KMS-11 (cell line): ENCODE data around the gene CCDC178.

Experiments
- H2AFZ ChIP-seq: fragments of 200-600 bp; sonication (generic); 2 replicates; pipeline ENCODE4 v1.6.1; 2016; ENCODE audit warnings: antibody characterized with exemption, mixed run types, low read depth
- H3K27ac ChIP-seq: fragments of 200-600 bp; sonication (generic); 2 replicates; pipeline ENCODE4 v1.6.1; 2016; ENCODE audit warnings: mild to moderate bottlenecking, mixed run types
- H3K27me3 ChIP-seq: fragments of 200-600 bp; sonication (generic); 2 replicates; pipeline ENCODE4 v1.6.1; 2017; ENCODE audit warnings: mild to moderate bottlenecking, low read depth, mixed run types, moderate library complexity; ENCODE audit not compliant: insufficient read depth
- H3K36me3 ChIP-seq: fragments of 200-600 bp; sonication (generic); 2 replicates; pipeline ENCODE4 v1.6.1; 2017; ENCODE audit warnings: mild to moderate bottlenecking, mixed run types; ENCODE audit not compliant: insufficient read depth
- H3K4me1 ChIP-seq: fragments of 200-600 bp; sonication (generic); 2 replicates; pipeline ENCODE4 v1.6.1; 2016; ENCODE audit warnings: mild to moderate bottlenecking, low read depth, mixed run types; ENCODE audit not compliant: poor library complexity, severe bottlenecking
- H3K4me2 ChIP-seq: fragments of 200-600 bp; sonication (generic); 2 replicates; pipeline ENCODE4 v1.7.0; 2016; ENCODE audit warnings: mild to moderate bottlenecking, mixed run types
- H3K4me3 ChIP-seq: fragments of 200-600 bp; sonication (generic); IDR thresholded peaks from 2 replicates; pipeline ENCODE4 v1.6.1; 2017; ENCODE audit warnings: low read depth, low read length, mixed read lengths; ENCODE audit not compliant: insufficient read depth
- H3K79me2 ChIP-seq: fragments of 200-600 bp; sonication (generic); 2 replicates; pipeline ENCODE4 v1.6.1; 2016; ENCODE audit warnings: low read depth, mixed run types; ENCODE audit not compliant: insufficient read depth
- H3K9ac ChIP-seq: fragments of 200-600 bp; sonication (generic); 2 replicates; pipeline ENCODE4 v1.6.1; 2016; ENCODE audit warnings: mild to moderate bottlenecking, mixed run types
- H4K20me1 ChIP-seq: fragments of 200-600 bp; sonication (generic); 2 replicates; pipeline ENCODE4 v1.6.1; 2016; ENCODE audit warnings: mild to moderate bottlenecking, mixed run types; ENCODE audit not compliant: insufficient read depth
- CTCF ChIP-seq: fragments of 200-600 bp; sonication (generic); conservative IDR thresholded peaks from 2 replicates; pipeline ENCODE4 v1.6.1; 2017; ENCODE audit warnings: low read depth, mild to moderate bottlenecking, antibody characterized with exemption, low read length, moderate library complexity, mixed read lengths

CCDC178 gene

DNA sequence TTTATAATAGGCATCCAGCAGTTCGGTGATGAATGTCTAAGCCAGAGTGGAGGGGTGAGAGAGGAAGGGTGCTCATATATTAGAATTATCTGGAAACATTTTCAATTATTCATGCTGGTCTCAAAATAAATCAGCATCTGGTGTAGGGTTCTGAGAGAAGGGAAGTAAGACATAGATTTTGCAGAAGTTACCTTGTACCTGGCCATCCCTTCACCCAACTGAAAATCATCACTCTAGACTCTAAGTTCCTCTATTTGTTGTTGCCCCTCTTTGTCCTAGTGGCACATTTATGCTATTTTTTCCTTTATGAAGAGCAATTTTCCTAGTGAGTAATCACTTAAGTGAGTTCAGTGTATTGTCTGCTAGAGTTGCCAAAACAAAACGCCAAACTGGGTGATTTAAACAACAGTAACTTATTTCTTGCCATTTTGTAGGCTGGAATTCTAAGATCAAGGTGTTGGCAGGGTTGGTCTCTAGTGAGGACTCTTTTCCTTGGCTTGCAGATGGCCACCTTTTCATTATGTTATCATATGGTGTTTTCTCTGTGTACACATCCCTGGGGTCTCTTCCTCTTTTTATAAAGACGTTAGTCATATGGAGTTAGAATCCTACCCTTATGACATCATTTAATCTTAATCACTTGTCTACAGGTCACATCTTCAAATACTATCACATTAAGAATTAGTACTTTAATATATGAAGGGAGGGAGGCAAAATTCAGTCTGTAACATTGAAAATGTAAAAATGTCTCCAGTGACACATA lies 537.8 kb downstream of the CCDC178 start:
- TF ChIP-seq CTCF = no peak
- no peak overlapping the region for H3K27ac ChIP-seq
- H2AFZ ChIP-seq = no peak overlapping the region
- H3K79me2 ChIP-seq = no peaks in the 10 kb centered on the region
- H3K4me1 ChIP-seq = no peaks in the 10 kb centered on the region
- no peak overlapping the region for H3K9ac ChIP-seq
- H3K36me3 ChIP-seq = no peaks in the 10 kb centered on the region
- no peaks in the 10 kb centered on the region for H3K27me3 ChIP-seq
- no peaks in the 10 kb centered on the region for H4K20me1 ChIP-seq
- H3K4me3 ChIP-seq = no peak overlapping the region
- no peak overlapping the region for H3K4me2 ChIP-seq

GRCh38 chr18:32899819-32900218 lies 540.7 kb downstream of the CCDC178 start:
- Histone ChIP-seq H3K4me2 (no peak overlapping the region), H2AFZ (no peak overlapping the region), H3K36me3 (no peaks in the 10 kb centered on the region), H3K27ac (no peak overlapping the region), H3K4me3 (no peak overlapping the region), H3K9ac (no peak overlapping the region), H3K79me2 (no peaks in the 10 kb centered on the region), H4K20me1 (no peaks in the 10 kb centered on the region), H3K27me3 (no peaks in the 10 kb centered on the region), H3K4me1 (no peaks in the 10 kb centered on the region)
- 0 out of 2 replicates have a peak, but pooled peaks have one; percentile 12 for TF ChIP-seq CTCF

DNA sequence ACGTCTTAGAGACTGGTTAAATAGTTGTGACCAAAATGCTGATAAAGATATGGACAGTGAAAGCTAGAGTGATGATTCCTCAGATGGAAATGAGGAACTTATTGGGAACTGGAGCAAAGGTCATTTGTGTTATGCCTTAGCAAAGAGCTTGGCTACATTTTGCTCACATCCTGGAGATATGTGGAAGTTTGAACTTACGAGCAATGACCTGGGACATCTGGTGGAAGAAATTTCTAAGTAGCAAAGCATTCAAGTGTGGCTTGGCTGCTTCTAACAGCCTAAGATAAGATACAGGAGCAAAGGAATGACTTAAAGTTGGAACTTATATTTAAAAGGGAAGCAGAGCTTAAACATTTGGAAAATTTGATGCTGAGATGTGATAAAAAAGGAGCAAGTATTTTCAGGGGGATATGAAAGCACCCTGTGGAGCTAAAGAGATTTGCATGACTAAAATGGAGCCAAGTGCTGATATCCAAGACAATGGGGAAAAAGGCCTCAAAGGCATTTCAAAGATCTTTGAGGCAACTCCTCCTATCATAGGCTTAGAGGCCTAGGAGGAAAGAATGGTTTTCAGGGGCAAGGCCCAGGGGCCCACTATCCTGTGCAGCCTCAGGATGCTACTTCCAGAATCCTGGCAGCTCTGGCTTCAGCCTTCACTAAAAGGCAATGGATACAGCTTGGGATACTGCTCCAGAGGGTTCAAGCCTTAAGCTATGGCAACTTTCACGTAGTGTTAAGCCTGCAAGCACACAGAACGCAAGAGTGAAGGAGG lies 543.6 kb downstream of the CCDC178 start:
- H4K20me1 ChIP-seq = no peaks in the 10 kb centered on the region
- no peaks in the 10 kb centered on the region for H3K27me3 ChIP-seq
- H3K36me3 ChIP-seq = no peaks in the 10 kb centered on the region
- TF ChIP-seq CTCF = no peak
- H3K79me2 ChIP-seq = no peaks in the 10 kb centered on the region
- H3K4me2 ChIP-seq = no peak overlapping the region
- H2AFZ ChIP-seq = no peak overlapping the region
- no peak overlapping the region for H3K27ac ChIP-seq
- no peak overlapping the region for H3K9ac ChIP-seq
- H3K4me3 ChIP-seq = no peak overlapping the region
- no peaks in the 10 kb centered on the region for H3K4me1 ChIP-seq

- Histone ChIP-seq H2AFZ (no peak overlapping the region), H4K20me1 (no peaks in the 10 kb centered on the region), H3K4me3 (no peak overlapping the region), H3K4me2 (no peak overlapping the region), H3K36me3 (no peaks in the 10 kb centered on the region), H3K9ac (no peak overlapping the region), H3K4me1 (no peaks in the 10 kb centered on the region), H3K27me3 (no peaks in the 10 kb centered on the region), H3K79me2 (no peaks in the 10 kb centered on the region), H3K27ac (no peak overlapping the region)
- TF ChIP-seq CTCF = no peak
Observed at GRCh38 chr18:32893915-32894314, 546.6 kb downstream of the CCDC178 start.
